ENCODE data around the gene SCAMP4.

The SCAMP4 gene

GRCh38 chr19:1901940-1902404, 3.2 kb upstream of the SCAMP4 start:
- Histone ChIP-seq H3K9me3 (ENCODE audit: insufficient read depth, low read length) (no peaks in the 10 kb centered on the region), H3K27me3 (ENCODE audit: low read depth, low read length) (no peaks in the 10 kb centered on the region), H3K4me1 (ENCODE audit: low read length) (peaks cover 36% of the 10 kb centered on the region), H2AFZ (ENCODE audit: low read depth, low read length) (no peak overlapping the region), H3K9ac (ENCODE audit: low read length) (no peak overlapping the region), H3K36me3 (replicated peaks; ENCODE audit: low read depth, low read length) (no peaks in the 10 kb centered on the region), H3K79me2 (ENCODE audit: low read length) (peaks cover 15% of the 10 kb centered on the region), H3K4me3 (ENCODE audit: low read length) (no peak overlapping the region), H4K20me1 (ENCODE audit: insufficient read depth, low read length) (no peaks in the 10 kb centered on the region), H3K4me2 (ENCODE audit: low read length) (no peak overlapping the region), H3K27ac (ENCODE audit: low read length) (no peak overlapping the region)
- TF ChIP-seq CTCF (IDR thresholded peaks at IDR 0.05; ENCODE audit: low read depth, low read length): no peak
- TF ChIP-seq EZH2phosphoT487 (IDR thresholded peaks at IDR 0.05; ENCODE audit: low read depth): no peak

- Histone ChIP-seq H2AFZ (ENCODE audit: low read depth, low read length) (no peak overlapping the region), H3K4me2 (ENCODE audit: low read length) (peak overlapping the region; percentile 94), H3K27ac (ENCODE audit: low read length) (peak overlapping the region; percentile 96), H3K4me3 (ENCODE audit: low read length) (peak overlapping the region; percentile 51), H3K27me3 (ENCODE audit: low read depth, low read length) (no peaks in the 10 kb centered on the region), H4K20me1 (ENCODE audit: insufficient read depth, low read length) (peaks cover 8% of the 10 kb centered on the region; the same call in 1 of the 2 replicates), H3K9me3 (ENCODE audit: insufficient read depth, low read length) (no peaks in the 10 kb centered on the region), H3K9ac (ENCODE audit: low read length) (peak overlapping the region; percentile 63), H3K36me3 (replicated peaks; ENCODE audit: low read depth, low read length) (peaks cover 5% of the 10 kb centered on the region), H3K79me2 (ENCODE audit: low read length) (peaks cover 24% of the 10 kb centered on the region), H3K4me1 (ENCODE audit: low read length) (peaks cover 42% of the 10 kb centered on the region)
- TF ChIP-seq EZH2phosphoT487 (IDR thresholded peaks at IDR 0.05; ENCODE audit: low read depth): no peak
- TF ChIP-seq CTCF (IDR thresholded peaks at IDR 0.05; ENCODE audit: low read depth, low read length): no peak
Observed at GRCh38 chr19:1902923-1903322, 2.3 kb upstream of the SCAMP4 start.

- TF ChIP-seq CTCF (IDR thresholded peaks at IDR 0.05; ENCODE audit: low read depth, low read length) (no peak), EZH2phosphoT487 (IDR thresholded peaks at IDR 0.05; ENCODE audit: low read depth) (no peak)
- peak overlapping the region; percentile 87 for H3K4me3 ChIP-seq (ENCODE audit: low read length)
- no peaks in the 10 kb centered on the region for H3K27me3 ChIP-seq (ENCODE audit: low read depth, low read length)
- peaks cover 14% of the 10 kb centered on the region for H3K36me3 ChIP-seq (replicated peaks; ENCODE audit: low read depth, low read length)
- peaks cover 43% of the 10 kb centered on the region for H3K4me1 ChIP-seq (ENCODE audit: low read length)
- H3K79me2 ChIP-seq (ENCODE audit: low read length): peaks cover 43% of the 10 kb centered on the region
- H4K20me1 ChIP-seq (ENCODE audit: insufficient read depth, low read length): peaks cover 19% of the 10 kb centered on the region
- peak overlapping the region; percentile 96 for H3K27ac ChIP-seq (ENCODE audit: low read length)
- no peak overlapping the region for H2AFZ ChIP-seq (ENCODE audit: low read depth, low read length)
- no peaks in the 10 kb centered on the region for H3K9me3 ChIP-seq (ENCODE audit: insufficient read depth, low read length)
- peak overlapping the region; percentile 94 for H3K4me2 ChIP-seq (ENCODE audit: low read length)
- peak overlapping the region; percentile 99 for H3K9ac ChIP-seq (ENCODE audit: low read length)
Observed at GRCh38 chr19:1904860-1905109, 414 bp upstream of the SCAMP4 start.

GRCh38 chr19:1905863-1906375, 720 bp downstream of the SCAMP4 start:
- Histone ChIP-seq H3K4me3 (ENCODE audit: low read length) (peak overlapping the region; percentile 87), H3K27me3 (ENCODE audit: low read depth, low read length) (no peaks in the 10 kb centered on the region), H4K20me1 (ENCODE audit: insufficient read depth, low read length) (peaks cover 27% of the 10 kb centered on the region), H3K9ac (ENCODE audit: low read length) (peak overlapping the region; percentile 81), H3K4me1 (ENCODE audit: low read length) (peaks cover 43% of the 10 kb centered on the region), H3K36me3 (replicated peaks; ENCODE audit: low read depth, low read length) (peaks cover 19% of the 10 kb centered on the region), H3K79me2 (ENCODE audit: low read length) (peaks cover 54% of the 10 kb centered on the region), H3K4me2 (ENCODE audit: low read length) (peak overlapping the region; percentile 98), H2AFZ (ENCODE audit: low read depth, low read length) (no peak overlapping the region), H3K9me3 (ENCODE audit: insufficient read depth, low read length) (no peaks in the 10 kb centered on the region), H3K27ac (ENCODE audit: low read length) (peak overlapping the region; percentile 96)
- no peak for TF ChIP-seq EZH2phosphoT487 (IDR thresholded peaks at IDR 0.05; ENCODE audit: low read depth)
- TF ChIP-seq CTCF (IDR thresholded peaks at IDR 0.05; ENCODE audit: low read depth, low read length): no peak

Measured in OCI-LY3 (cell line).